Chondrocyte (in vitro differentiated cells): ENCODE data around the gene MLXIP. TPM values are rescaled to one million over a fixed set of nuclear protein-coding genes. Genes with fewer than 3 reads are reported as not detected.

ENCODE experiments used
- DNase-seq: peaks from one replicate; pipeline ENCODE4 v3.0.0; 2021; ENCODE audit warnings: mixed read lengths, low spot score
- H3K27ac Mint-ChIP-seq: one replicate; pipeline ENCODE4 v1.8.0; 2021; ENCODE audit warnings: mild to moderate bottlenecking, moderate library complexity, mixed read lengths; ENCODE audit not compliant: unreplicated experiment
- H3K27me3 Mint-ChIP-seq: 2 replicates; pipeline ENCODE4 v1.8.0; 2021; ENCODE audit warnings: low read depth, mixed read lengths
- H3K36me3 Mint-ChIP-seq: 2 replicates; pipeline ENCODE4 v1.8.0; 2021; ENCODE audit warnings: low read depth, mixed read lengths
- H3K4me1 Mint-ChIP-seq: 2 replicates; pipeline ENCODE4 v1.8.0; 2021; ENCODE audit warnings: low read depth, mild to moderate bottlenecking, mixed read lengths
- H3K4me3 Mint-ChIP-seq: one replicate; pipeline ENCODE4 v1.8.0; 2021; ENCODE audit warnings: mild to moderate bottlenecking, moderate library complexity, mixed read lengths; ENCODE audit not compliant: unreplicated experiment
- H3K9me3 Mint-ChIP-seq: 2 replicates; pipeline ENCODE4 v1.8.0; 2021; ENCODE audit warnings: low read depth, mixed read lengths
- CTCF ChIP-seq: fragments of 200-600 bp; sonication (generic); IDR thresholded peaks from 2 replicates; pipeline ENCODE4 v1.5.0; 2021; ENCODE audit warnings: antibody characterized with exemption, mild to moderate bottlenecking, moderate library complexity
- total RNA-seq: library from RNA; stranded (reverse); gene quantifications from 3 replicates; pipeline ENCODE4 v1.2.1, GENCODE V29; 2021

The MLXIP gene
- total RNA-seq, 1 donor from 2014 or later: 61.7 TPM

GRCh38 chr12:122192441-122192840 is 113.9 kb downstream of the MLXIP start:
- TF ChIP-seq CTCF: no peak
- Mint-ChIP-seq H3K4me1 (peaks cover 1% of the 10 kb centered on the region), H3K4me3 (no peak overlapping the region), H3K27ac (no peak overlapping the region), H3K9me3 (peaks cover 13% of the 10 kb centered on the region), H3K27me3 (peaks cover 3% of the 10 kb centered on the region), H3K36me3 (peaks cover 7% of the 10 kb centered on the region)
- DNase-seq: peak; percentile 39

GRCh38 chr12:122194804-122195203 is 116.2 kb downstream of the MLXIP start:
- H3K27me3 Mint-ChIP-seq: peaks cover 5% of the 10 kb centered on the region

GRCh38 chr12:122195405-122195804 is 116.8 kb downstream of the MLXIP start:
- Mint-ChIP-seq H3K27ac (no peak overlapping the region), H3K4me3 (no peak overlapping the region), H3K9me3 (peaks cover 13% of the 10 kb centered on the region), H3K27me3 (peaks cover 5% of the 10 kb centered on the region), H3K36me3 (peaks cover 7% of the 10 kb centered on the region), H3K4me1 (peaks cover 7% of the 10 kb centered on the region)
- DNase-seq: peak; percentile 8
- TF ChIP-seq CTCF: no peak

More at GRCh38 chr12:122194804-122195203, 116.2 kb downstream of the MLXIP start:
- DNase-seq: no peak
- peaks cover 7% of the 10 kb centered on the region for H3K4me1 Mint-ChIP-seq
- H3K36me3 Mint-ChIP-seq: peaks cover 7% of the 10 kb centered on the region
- TF ChIP-seq CTCF: no peak
- H3K9me3 Mint-ChIP-seq: peaks cover 13% of the 10 kb centered on the region
- no peak overlapping the region for H3K4me3 Mint-ChIP-seq
- H3K27ac Mint-ChIP-seq: no peak overlapping the region

Other genes with a start within 250 kb of the MLXIP start
- gene HPD, start 219.9 kb upstream of the MLXIP start, total RNA-seq: not detected in 3 replicates
- 49.7 to 61.9 TPM (median 53.5 TPM) in 3 replicates for gene PSMD9, start 190.0 kb upstream of the MLXIP start, total RNA-seq
- 3.5 to 6.4 TPM (median 4.5 TPM) in 3 replicates for gene CFAP251, start 160.2 kb upstream of the MLXIP start, total RNA-seq
- 7.1 to 10.0 TPM (median 9.1 TPM) in 3 replicates for gene BCL7A, start 56.9 kb upstream of the MLXIP start, total RNA-seq
- not detected in 3 replicates for gene IL31, start 95.5 kb downstream of the MLXIP start, total RNA-seq
- 1.5 to 2.0 TPM (median 1.6 TPM) in 3 replicates for gene LRRC43, start 104.4 kb downstream of the MLXIP start, total RNA-seq
- 0.22 to 1.0 TPM (median 0.77 TPM) in 3 replicates for gene B3GNT4, start 125.0 kb downstream of the MLXIP start, total RNA-seq
- 47.7 to 51.1 TPM (median 49.9 TPM) in 3 replicates for gene DIABLO, start 147.3 kb downstream of the MLXIP start, total RNA-seq
- 16.9 to 21.8 TPM (median 20.2 TPM) in 3 replicates for gene VPS33A, start 187.7 kb downstream of the MLXIP start, total RNA-seq